ENCODE results near the gene IFNL3.
"Not testable (repeated sequence)": the region's sequence is repeated elsewhere in the genome, so short reads cannot be mapped to it uniquely, and the experiment has no call there.

GRCh38 chr19:39215323-39215722, 29.5 kb downstream of the IFNL3 start:
- TF ChIP-seq CTCF (IDR thresholded peaks at IDR 0.05; ENCODE audit: low read depth, low read length, missing input control); JUND (IDR thresholded peaks at IDR 0.05); MAX (IDR thresholded peaks at IDR 0.05); REST (IDR thresholded peaks at IDR 0.05): not testable (repeated sequence)
